Hematopoietic multipotent progenitor cell treated with erythropoietin and hydrocortisone succinate and interleukin-3 and kit ligand, for 15 days (in vitro differentiated cells): ENCODE measurements around the gene CMTR2.
A peak's percentile ranks its signal among the peaks of the same experiment; 100 is the strongest.
"Not testable (repeated sequence)": the region's sequence is repeated elsewhere in the genome, so short reads cannot be mapped to it uniquely, and the experiment has no call there.

ENCODE experiments used
- DNase-seq: peaks from one replicate; pipeline ENCODE4 v3.0.0-alpha.2; 2015; ENCODE audit warnings: low spot score

Gene CMTR2

GRCh38 chr16:71288890-71289731 is at the start of gene CMTR2:
CMTR2 (minus strand) TSS chr16:71289402; CDS start chr16:71285920, 3,482 bp downstream.
- peak; percentile 96 for DNase-seq

GRCh38 chr16:71338632-71339031 is 49.4 kb upstream of the CMTR2 start:
- DNase-seq, result no peak

- no peak for DNase-seq
Measured at GRCh38 chr16:71338193-71338592, 49.0 kb upstream of the CMTR2 start.

- no peak for DNase-seq
Measured at GRCh38 chr16:71337631-71338030, 48.4 kb upstream of the CMTR2 start.

- no peak for DNase-seq
Measured at GRCh38 chr16:71328151-71328550, 38.9 kb upstream of the CMTR2 start.

- no peak for DNase-seq
Measured at GRCh38 chr16:71327720-71328119, 38.5 kb upstream of the CMTR2 start.

- DNase-seq, result no peak
Measured at GRCh38 chr16:71319999-71320398, 30.8 kb upstream of the CMTR2 start.

- no peak for DNase-seq
Measured at GRCh38 chr16:71315269-71315668, 26.1 kb upstream of the CMTR2 start.

GRCh38 chr16:71313591-71313990 is 24.4 kb upstream of the CMTR2 start:
- DNase-seq, result not testable (repeated sequence)

GRCh38 chr16:71311553-71312158 is 22.5 kb upstream of the CMTR2 start:
- peak; percentile 53 for DNase-seq

GRCh38 chr16:71303938-71304337 is 14.7 kb upstream of the CMTR2 start:
- DNase-seq, result no peak

- no peak for DNase-seq
Measured at GRCh38 chr16:71297341-71297634, 8.1 kb upstream of the CMTR2 start.

- no peak for DNase-seq
Measured at GRCh38 chr16:71296584-71297340, 7.6 kb upstream of the CMTR2 start.

- DNase-seq, result no peak
Measured at GRCh38 chr16:71295950-71296349, 6.7 kb upstream of the CMTR2 start.

GRCh38 chr16:71293919-71294318 is 4.7 kb upstream of the CMTR2 start:
- DNase-seq, result no peak

GRCh38 chr16:71292095-71292494 is 2.9 kb upstream of the CMTR2 start:
- DNase-seq, result not testable (repeated sequence)

GRCh38 chr16:71289732-71290062 is 495 bp upstream of the CMTR2 start:
- no peak for DNase-seq

- DNase-seq, result peak; percentile 23
Measured at GRCh38 chr16:71288570-71288889, 672 bp downstream of the CMTR2 start.

- no peak for DNase-seq
Measured at GRCh38 chr16:71287911-71288310, 1.3 kb downstream of the CMTR2 start.

- DNase-seq, result no peak
Measured at GRCh38 chr16:71287454-71287853, 1.7 kb downstream of the CMTR2 start.

GRCh38 chr16:71283612-71284011 is 5.6 kb downstream of the CMTR2 start:
- DNase-seq, result no peak

- DNase-seq, result no peak
Measured at GRCh38 chr16:71282943-71283342, 6.3 kb downstream of the CMTR2 start.

- no peak for DNase-seq
Measured at GRCh38 chr16:71276589-71277334, 12.4 kb downstream of the CMTR2 start.
